PC-3 (cell line): ENCODE measurements around the gene CBX1. TPM values are rescaled to one million over a fixed set of nuclear protein-coding genes. Genes with fewer than 3 reads are reported as not detected.

Experiments
- ATAC-seq: fragments of 200-7000 bp; cut with Tn5 transposase; 2 replicates; pipeline ENCODE4 v1.9.1; 2020; ENCODE audit warnings: mild to moderate bottlenecking, moderate library complexity
- BruUV-seq: library from RNA; stranded (reverse); fragments of 400-500 nt; replicated peaks from 2 replicates; lab custom pipeline; 2021; lab: Mats Ljungman, UMichigan
- CTCF ChIA-PET: fragments of 300-600 bp; sonication (Branson Sonifier 250); formaldehyde crosslinking; loops from one replicate; lab custom pipeline; 2022; ENCODE audit warnings: antibody characterized with exemption; lab: Charles Lee
- POLR2A ChIA-PET: fragments of 300-600 bp; sonication (Branson Sonifier 250); formaldehyde crosslinking; loops from one replicate; lab custom pipeline; 2022; ENCODE audit warnings: antibody characterized with exemption; ENCODE audit not compliant: unreplicated experiment; lab: Charles Lee
- DNase-seq: peaks from one replicate; pipeline ENCODE4 v3.0.0-alpha.2; 2015
- H2AFZ ChIP-seq: fragments of 300-600 bp; sonication (generic); 2 replicates; pipeline ENCODE4 v1.6.0; 2016; ENCODE audit warnings: antibody characterized with exemption, low read length
- H3F3A ChIP-seq: fragments of 300-600 bp; sonication (generic); one replicate; pipeline ENCODE4 v1.6.0; 2017; ENCODE audit warnings: antibody characterized with exemption, low read length, control low read depth, mild to moderate bottlenecking; ENCODE audit not compliant: unreplicated experiment
- H3K27ac ChIP-seq: fragments of 300-600 bp; sonication (generic); 2 replicates; pipeline ENCODE4 v1.5.1; 2016; ENCODE audit warnings: mild to moderate bottlenecking, low read length
- H3K27me3 ChIP-seq: fragments of 300-600 bp; sonication (generic); 2 replicates; pipeline ENCODE4 v1.6.1; 2016; ENCODE audit warnings: low read length, mixed read lengths
- H3K36me3 ChIP-seq: fragments of 300-600 bp; sonication (generic); 2 replicates; pipeline ENCODE4 v1.6.1; 2016; ENCODE audit warnings: low read depth, mixed run types, low read length, mixed read lengths
- H3K4me1 ChIP-seq: fragments of 300-600 bp; sonication (generic); 2 replicates; pipeline ENCODE4 v1.5.1; 2016; ENCODE audit warnings: low read length; ENCODE audit not compliant: insufficient read depth
- H3K4me2 ChIP-seq: fragments of 300-600 bp; sonication (generic); 2 replicates; pipeline ENCODE4 v1.6.0; 2016; ENCODE audit warnings: low read length
- H3K4me3 ChIP-seq: fragments of 300-600 bp; sonication (generic); 2 replicates; pipeline ENCODE4 v1.5.1; 2016; ENCODE audit warnings: mild to moderate bottlenecking, low read length, mixed read lengths
- H3K79me2 ChIP-seq: fragments of 300-600 bp; sonication (generic); 2 replicates; pipeline ENCODE4 v1.6.1; 2017; ENCODE audit warnings: low read length, mixed read lengths
- H3K9ac ChIP-seq: fragments of 300-600 bp; sonication (generic); 2 replicates; pipeline ENCODE4 v1.6.0; 2016; ENCODE audit warnings: mild to moderate bottlenecking, low read length
- H3K9me2 ChIP-seq: fragments of 300-600 bp; sonication (generic); replicated peaks from 2 replicates; pipeline ENCODE4 v1.6.1; 2016; ENCODE audit warnings: mixed run types, low read length, mixed read lengths
- H3K9me3 ChIP-seq: fragments of 300-600 bp; sonication (generic); 2 replicates; pipeline ENCODE4 v1.6.1; 2016; ENCODE audit warnings: low read length, mixed read lengths
- H4K20me1 ChIP-seq: fragments of 300-600 bp; sonication (generic); 2 replicates; pipeline ENCODE4 v1.6.1; 2016; ENCODE audit warnings: low read length, mixed read lengths
- CTCF ChIP-seq: fragments of 300-600 bp; sonication (generic); conservative IDR thresholded peaks from 2 replicates; pipeline ENCODE4 v1.5.1; 2017; ENCODE audit warnings: antibody characterized with exemption, low read depth, mild to moderate bottlenecking, low read length
- EZH2 ChIP-seq: fragments of 300-600 bp; sonication (generic); IDR thresholded peaks from one replicate; pipeline ENCODE4 v1.6.1; 2017; ENCODE audit warnings: antibody characterized with exemption, mild to moderate bottlenecking, low read length; ENCODE audit not compliant: unreplicated experiment
- EZH2phosphoT487 ChIP-seq: fragments of 300-600 bp; sonication (generic); IDR thresholded peaks from 2 replicates; pipeline ENCODE4 v1.6.1; 2018; ENCODE audit warnings: mild to moderate bottlenecking, antibody characterized with exemption, low read length, borderline replicate concordance
- intact Hi-C: fragments of 100-400 bp; cut with micrococcal nuclease; formaldehyde crosslinking; loops from 2 replicates; pipeline ENCODE4 v1.9.0; 2023
- total RNA-seq: library from RNA; depleted of rRNA; stranded (reverse); fragments of >200 nt; gene quantifications from 2 replicates; pipeline ENCODE4 v1.2.3, GENCODE V29; 2014

CBX1 gene
- total RNA-seq, 1 experiment from 2014 or later: 119 TPM

DNA sequence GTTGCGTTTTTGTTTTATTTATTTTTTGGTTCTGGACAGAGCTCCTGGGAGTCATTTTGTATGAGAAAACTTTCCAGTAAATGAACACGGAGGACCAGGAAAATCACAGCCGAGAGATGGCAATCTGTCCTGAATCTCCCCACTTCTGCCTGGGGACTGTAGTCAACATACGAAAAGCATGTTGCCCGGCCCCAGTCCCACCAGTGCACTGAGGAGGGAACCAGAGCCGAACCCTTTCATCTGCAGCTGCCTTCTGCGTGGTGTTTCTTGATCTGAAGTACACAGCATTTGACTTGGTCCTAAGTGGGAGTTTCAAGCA lies 25.2 kb upstream of the CBX1 start:
- ATAC-seq: no peak
- H3K4me2 ChIP-seq: no peak overlapping the region
- peaks cover 15% of the 10 kb centered on the region for H3K4me1 ChIP-seq
- ChIA-PET POLR2A (no interaction called here), CTCF (interaction anchor here (0.6 to 1.5 kb wide), 2 partner anchors 17 to 100 kb away, joined by 3 to 4 read pairs; no protein-coding TSS in a partner anchor)
- H3K27me3 ChIP-seq: no peaks in the 10 kb centered on the region
- intact Hi-C loops: no loop called here
- H3F3A ChIP-seq: no peaks in the 10 kb centered on the region
- H2AFZ ChIP-seq: no peak overlapping the region
- BruUV-seq: no TSS peak
- H4K20me1 ChIP-seq: no peaks in the 10 kb centered on the region
- H3K9me3 ChIP-seq: no peaks in the 10 kb centered on the region
- H3K4me3 ChIP-seq: no peak overlapping the region
- H3K79me2 ChIP-seq: no peaks in the 10 kb centered on the region
- H3K36me3 ChIP-seq: peaks cover 8% of the 10 kb centered on the region
- H3K9ac ChIP-seq: no peak overlapping the region
- H3K27ac ChIP-seq: no peak overlapping the region
- no peak for DNase-seq
- no peaks in the 10 kb centered on the region for H3K9me2 ChIP-seq
- TF ChIP-seq CTCF (no peak), EZH2 (no peak), EZH2phosphoT487 (no peak)

- Histone ChIP-seq H3K4me2 (no peak overlapping the region), H3K9me2 (no peaks in the 10 kb centered on the region), H3K36me3 (peaks cover 13% of the 10 kb centered on the region), H3K27ac (no peak overlapping the region), H3K79me2 (no peaks in the 10 kb centered on the region), H2AFZ (no peak overlapping the region), H3K9ac (no peak overlapping the region), H3K27me3 (no peaks in the 10 kb centered on the region), H3K4me3 (no peak overlapping the region), H4K20me1 (no peaks in the 10 kb centered on the region), H3K9me3 (no peaks in the 10 kb centered on the region), H3F3A (no peaks in the 10 kb centered on the region), H3K4me1 (peaks cover 15% of the 10 kb centered on the region)
- DNase-seq (no peak), ATAC-seq (no peak)
- TF ChIP-seq EZH2phosphoT487 (no peak), EZH2 (no peak), CTCF (no peak)
- ChIA-PET POLR2A (interaction anchor here (0.5 kb wide), 2 partner anchors 58 to 77 kb away, joined by 3 to 5 read pairs; no protein-coding TSS in a partner anchor), CTCF (interaction anchor here (0.6 to 1.5 kb wide), 2 partner anchors 17 to 100 kb away, joined by 3 to 4 read pairs; no protein-coding TSS in a partner anchor)
- intact Hi-C loops: no loop called here
- no TSS peak for BruUV-seq
Measured at GRCh38 chr17:48125829-48126531, 24.7 kb upstream of the CBX1 start.
